A549 treated with GW870086 at 1 μM for 4 hours (cell line): ENCODE data around the gene SUN1. TPM values are rescaled to one million over a fixed set of nuclear protein-coding genes. Genes with fewer than 3 reads are reported as not detected.

Experiments
- total RNA-seq: library from RNA; stranded (reverse); fragments of 200-300 nt; extraction: Qiagen RNA extraction; gene quantifications from 5 replicates; pipeline ENCODE4 v1.2.3, GENCODE V29; 2022; ENCODE audit warnings: low read depth

The SUN1 gene, protein sequence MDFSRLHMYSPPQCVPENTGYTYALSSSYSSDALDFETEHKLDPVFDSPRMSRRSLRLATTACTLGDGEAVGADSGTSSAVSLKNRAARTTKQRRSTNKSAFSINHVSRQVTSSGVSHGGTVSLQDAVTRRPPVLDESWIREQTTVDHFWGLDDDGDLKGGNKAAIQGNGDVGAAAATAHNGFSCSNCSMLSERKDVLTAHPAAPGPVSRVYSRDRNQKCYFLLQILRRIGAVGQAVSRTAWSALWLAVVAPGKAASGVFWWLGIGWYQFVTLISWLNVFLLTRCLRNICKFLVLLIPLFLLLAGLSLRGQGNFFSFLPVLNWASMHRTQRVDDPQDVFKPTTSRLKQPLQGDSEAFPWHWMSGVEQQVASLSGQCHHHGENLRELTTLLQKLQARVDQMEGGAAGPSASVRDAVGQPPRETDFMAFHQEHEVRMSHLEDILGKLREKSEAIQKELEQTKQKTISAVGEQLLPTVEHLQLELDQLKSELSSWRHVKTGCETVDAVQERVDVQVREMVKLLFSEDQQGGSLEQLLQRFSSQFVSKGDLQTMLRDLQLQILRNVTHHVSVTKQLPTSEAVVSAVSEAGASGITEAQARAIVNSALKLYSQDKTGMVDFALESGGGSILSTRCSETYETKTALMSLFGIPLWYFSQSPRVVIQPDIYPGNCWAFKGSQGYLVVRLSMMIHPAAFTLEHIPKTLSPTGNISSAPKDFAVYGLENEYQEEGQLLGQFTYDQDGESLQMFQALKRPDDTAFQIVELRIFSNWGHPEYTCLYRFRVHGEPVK
- total RNA-seq: 61.7 to 95.0 TPM (median 81.5 TPM) in 5 replicates

DNA sequence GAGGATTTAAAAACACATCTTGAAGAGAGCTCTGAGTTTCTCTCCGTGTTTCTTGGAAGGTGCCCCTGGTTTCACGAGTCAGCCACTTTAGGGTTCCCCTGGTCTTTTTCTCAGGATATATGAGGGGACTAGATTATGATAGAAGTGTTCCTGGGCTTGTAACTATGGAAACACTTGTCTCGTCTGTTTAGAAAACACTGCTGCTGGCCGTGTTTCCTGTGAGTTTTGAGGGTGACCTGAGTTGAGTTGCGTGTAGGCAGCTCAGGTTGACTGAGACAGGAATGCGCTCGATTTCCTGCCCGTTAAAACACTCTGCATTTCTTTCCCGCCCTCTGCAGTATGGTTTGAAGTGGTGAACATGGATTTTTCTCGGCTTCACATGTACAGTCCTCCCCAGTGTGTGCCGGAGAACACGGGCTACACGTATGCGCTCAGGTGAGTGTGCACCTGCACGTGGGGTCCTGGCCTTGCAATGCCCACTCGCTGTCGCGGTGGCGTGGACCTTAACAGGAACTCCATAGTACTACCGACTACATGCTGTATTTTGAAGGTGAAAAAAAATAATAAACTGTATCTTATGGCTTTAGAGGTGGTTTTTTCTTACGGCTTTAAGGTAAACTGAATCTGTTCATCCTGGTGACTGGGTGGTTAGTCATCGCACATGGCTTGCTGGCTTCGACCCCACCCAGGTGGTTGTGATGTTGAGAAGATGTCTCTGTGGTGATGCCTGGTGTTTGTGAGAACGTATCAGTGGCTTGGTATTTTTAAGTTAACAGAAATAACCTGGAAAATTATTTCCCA is at the start of gene SUN1:
SUN1 (plus strand) TSS at position 310 of the 801 bp plus-strand sequence; CDS start at position 359, 49 bp downstream.

DNA sequence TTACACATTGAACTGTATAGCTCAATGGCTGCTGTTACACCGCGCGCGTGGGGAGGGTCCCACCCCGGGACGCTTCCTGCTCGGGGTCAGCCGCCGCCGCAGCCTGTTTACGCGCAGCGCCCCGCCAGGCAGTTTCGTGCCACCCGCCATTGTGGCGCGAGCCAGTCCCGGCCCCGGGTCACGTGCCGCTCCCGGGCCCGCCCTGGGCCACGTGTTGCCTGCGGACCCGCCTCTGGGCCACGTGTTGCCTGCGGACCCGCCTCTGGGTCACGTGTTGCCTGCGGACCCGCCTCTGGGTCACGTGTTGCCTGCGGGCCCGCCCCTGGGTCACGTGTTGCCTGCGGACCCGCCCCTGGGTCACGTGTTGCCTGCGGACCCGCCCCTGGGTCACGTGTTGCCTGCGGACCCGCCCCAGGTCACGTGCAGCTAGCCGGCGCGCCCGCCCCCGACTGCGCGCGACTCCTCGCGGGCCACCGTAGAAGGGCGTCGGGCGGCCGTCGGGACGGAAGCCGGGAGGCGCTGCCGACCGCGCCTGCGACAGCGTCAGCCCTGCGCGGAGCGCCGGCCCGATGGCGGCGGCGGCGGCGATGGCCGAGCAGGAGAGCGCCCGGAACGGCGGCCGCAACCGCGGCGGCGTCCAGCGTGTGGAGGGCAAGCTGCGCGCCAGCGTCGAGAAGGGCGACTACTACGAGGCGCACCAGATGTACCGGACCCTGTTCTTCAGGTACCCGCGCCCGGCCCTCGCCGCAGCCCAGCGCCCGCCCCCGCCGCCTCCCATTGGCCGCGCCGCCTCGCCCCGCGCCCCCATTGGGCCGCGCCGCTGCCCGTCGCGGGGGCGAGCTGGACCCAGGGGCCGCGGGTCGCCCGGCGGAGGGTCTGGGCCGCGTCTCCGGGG is 44.0 kb downstream of the SUN1 start, which contains the start of gene GET4:
GET4 (plus strand) TSS at position 478 of the 895 bp plus-strand sequence; CDS start at position 570, 92 bp downstream.

Other genes with a start within 250 kb of the SUN1 start
- gene DNAAF5, start 105.8 kb upstream of the SUN1 start, total RNA-seq: 37.4 to 49.1 TPM (median 45.2 TPM) in 5 replicates
- 24.6 to 29.9 TPM (median 28.4 TPM) in 5 replicates for gene PRKAR1B, start 105.2 kb upstream of the SUN1 start, total RNA-seq
- 46.5 to 68.4 TPM (median 59.3 TPM) in 5 replicates for gene GET4, start 44.1 kb downstream of the SUN1 start, total RNA-seq
- 3.7 to 5.1 TPM (median 4.0 TPM) in 5 replicates for gene ADAP1, start 122.2 kb downstream of the SUN1 start, total RNA-seq
- gene COX19, start 143.1 kb downstream of the SUN1 start, total RNA-seq: 5.3 to 7.5 TPM (median 5.6 TPM) in 5 replicates
- gene CYP2W1, start 150.7 kb downstream of the SUN1 start, total RNA-seq: 0.05 to 0.09 TPM (median 0.07 TPM) in 3 of 5 replicates, not detected in the others
- 1.5 to 2.2 TPM (median 1.5 TPM) in 5 replicates for gene GPR146, start 212.1 kb downstream of the SUN1 start, total RNA-seq